Measurements from ENCODE around the gene HPS5. TPM values are rescaled to one million over a fixed set of nuclear protein-coding genes. Genes with fewer than 3 reads are reported as not detected.
A peak's percentile ranks its signal among the peaks of the same experiment; 100 is the strongest.
"Not testable (repeated sequence)": the region's sequence is repeated elsewhere in the genome, so short reads cannot be mapped to it uniquely, and the experiment has no call there.

The HPS5 gene
- total RNA-seq, 1 donor from 2014 or later, result 35.2 TPM

DNA sequence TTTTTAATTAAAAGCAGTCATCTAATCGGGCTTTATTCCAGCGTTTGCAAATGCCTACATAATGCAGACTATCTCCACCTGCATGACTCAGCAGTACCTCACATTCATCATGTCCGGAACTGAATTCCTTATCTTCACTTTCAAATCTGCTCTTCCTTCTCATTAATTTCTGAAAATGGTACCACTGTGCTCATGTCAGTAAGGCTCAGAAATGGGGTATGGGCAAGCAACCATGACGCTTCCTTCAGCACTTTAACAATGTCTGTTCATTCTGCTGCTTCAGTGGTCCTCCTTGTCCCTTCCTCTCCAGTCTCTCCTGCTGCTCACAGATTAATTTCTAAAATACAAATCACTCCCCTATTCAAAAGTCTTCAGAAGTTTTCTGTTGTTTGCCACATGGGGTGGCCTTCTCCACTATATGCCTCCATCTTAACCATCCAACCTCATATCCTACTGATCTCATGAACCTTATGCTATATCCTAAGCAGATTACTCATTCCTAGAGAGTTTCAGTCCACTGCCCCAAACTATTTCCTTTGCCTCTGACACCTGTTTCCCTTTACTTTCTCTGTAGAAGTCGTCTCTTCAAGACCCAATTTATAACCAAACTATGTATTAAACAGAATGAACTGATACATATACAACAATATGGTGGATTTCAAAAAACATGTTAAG, 7.4 kb upstream of the HPS5 start:
- TF ChIP-seq, protein P1, sequence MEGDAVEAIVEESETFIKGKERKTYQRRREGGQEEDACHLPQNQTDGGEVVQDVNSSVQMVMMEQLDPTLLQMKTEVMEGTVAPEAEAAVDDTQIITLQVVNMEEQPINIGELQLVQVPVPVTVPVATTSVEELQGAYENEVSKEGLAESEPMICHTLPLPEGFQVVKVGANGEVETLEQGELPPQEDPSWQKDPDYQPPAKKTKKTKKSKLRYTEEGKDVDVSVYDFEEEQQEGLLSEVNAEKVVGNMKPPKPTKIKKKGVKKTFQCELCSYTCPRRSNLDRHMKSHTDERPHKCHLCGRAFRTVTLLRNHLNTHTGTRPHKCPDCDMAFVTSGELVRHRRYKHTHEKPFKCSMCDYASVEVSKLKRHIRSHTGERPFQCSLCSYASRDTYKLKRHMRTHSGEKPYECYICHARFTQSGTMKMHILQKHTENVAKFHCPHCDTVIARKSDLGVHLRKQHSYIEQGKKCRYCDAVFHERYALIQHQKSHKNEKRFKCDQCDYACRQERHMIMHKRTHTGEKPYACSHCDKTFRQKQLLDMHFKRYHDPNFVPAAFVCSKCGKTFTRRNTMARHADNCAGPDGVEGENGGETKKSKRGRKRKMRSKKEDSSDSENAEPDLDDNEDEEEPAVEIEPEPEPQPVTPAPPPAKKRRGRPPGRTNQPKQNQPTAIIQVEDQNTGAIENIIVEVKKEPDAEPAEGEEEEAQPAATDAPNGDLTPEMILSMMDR (IDR thresholded peaks at IDR 0.05), result no peak
- H3K9me3 Mint-ChIP-seq (ENCODE audit: low read depth), result no peaks in the 10 kb centered on the region
- peaks cover 36% of the 10 kb centered on the region for H3K4me1 Mint-ChIP-seq (ENCODE audit: low read depth)
- H3K4me3 Mint-ChIP-seq (ENCODE audit: unreplicated experiment), result no peak overlapping the region
- H3K36me3 Mint-ChIP-seq (ENCODE audit: low read depth), result peaks cover 14% of the 10 kb centered on the region
- no peaks in the 10 kb centered on the region for H3K27me3 Mint-ChIP-seq (ENCODE audit: low read depth)
- peak overlapping the region; percentile 28 for H3K27ac Mint-ChIP-seq (ENCODE audit: unreplicated experiment)
- DNase-seq (ENCODE audit: low spot score), result no peak

DNA sequence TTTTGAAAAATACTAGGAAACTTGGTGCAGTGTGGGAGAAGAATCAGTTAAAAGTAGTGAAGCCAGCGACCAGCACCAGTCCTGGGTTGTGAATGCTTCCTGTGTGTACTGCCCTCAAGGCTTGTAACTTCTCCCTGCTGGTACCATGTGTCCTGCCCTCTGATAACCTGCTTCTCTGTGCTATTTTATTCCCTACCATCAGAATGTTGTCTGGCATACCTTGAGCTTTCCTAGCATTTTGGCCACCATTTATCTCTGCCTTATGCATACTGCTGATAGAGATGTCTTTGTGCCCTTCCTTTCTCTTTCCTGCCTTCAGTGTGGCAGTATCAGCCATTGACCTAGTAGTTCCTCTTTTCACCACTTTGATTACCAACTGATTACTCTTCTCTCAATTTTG, 2.4 kb upstream of the HPS5 start:
- DNase-seq (ENCODE audit: low spot score), result no peak
- no peaks in the 10 kb centered on the region for H3K9me3 Mint-ChIP-seq (ENCODE audit: low read depth)
- TF ChIP-seq, protein P1 (IDR thresholded peaks at IDR 0.05), result no peak
- H3K36me3 Mint-ChIP-seq (ENCODE audit: low read depth), result peaks cover 6% of the 10 kb centered on the region
- peak overlapping the region; percentile 55 for H3K27ac Mint-ChIP-seq (ENCODE audit: unreplicated experiment)
- H3K27me3 Mint-ChIP-seq (ENCODE audit: low read depth), result no peaks in the 10 kb centered on the region
- peak overlapping the region; percentile 92 for H3K4me3 Mint-ChIP-seq (ENCODE audit: unreplicated experiment)
- peaks cover 60% of the 10 kb centered on the region for H3K4me1 Mint-ChIP-seq (ENCODE audit: low read depth)

DNA sequence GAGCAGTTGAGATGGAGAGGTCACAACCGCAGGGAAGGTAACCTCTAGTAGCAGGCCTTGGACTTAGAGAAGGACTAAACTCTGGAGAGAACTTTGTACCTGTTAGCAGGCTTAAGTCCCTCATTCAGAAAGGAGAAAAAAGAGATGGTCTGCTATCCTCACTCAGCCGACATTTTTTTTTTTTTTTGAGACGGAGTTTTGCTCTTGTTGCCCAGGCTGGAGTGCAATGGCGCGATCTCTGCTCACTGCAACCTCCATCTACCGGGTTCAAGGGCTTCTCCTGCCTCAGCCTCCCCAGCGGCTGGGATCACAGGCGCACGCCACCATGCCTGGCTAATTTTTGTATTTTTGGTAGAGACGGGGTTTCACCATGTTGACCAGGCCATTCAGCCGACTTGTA, 1.9 kb upstream of the HPS5 start:
- peaks cover 62% of the 10 kb centered on the region for H3K4me1 Mint-ChIP-seq (ENCODE audit: low read depth)
- H3K9me3 Mint-ChIP-seq (ENCODE audit: low read depth); H3K27me3 Mint-ChIP-seq (ENCODE audit: low read depth); DNase-seq (ENCODE audit: low spot score); H3K36me3 Mint-ChIP-seq (ENCODE audit: low read depth): not testable (repeated sequence)
- peak overlapping the region; percentile 92 for H3K4me3 Mint-ChIP-seq (ENCODE audit: unreplicated experiment)
- peak overlapping the region; percentile 38 for H3K27ac Mint-ChIP-seq (ENCODE audit: unreplicated experiment)

DNA sequence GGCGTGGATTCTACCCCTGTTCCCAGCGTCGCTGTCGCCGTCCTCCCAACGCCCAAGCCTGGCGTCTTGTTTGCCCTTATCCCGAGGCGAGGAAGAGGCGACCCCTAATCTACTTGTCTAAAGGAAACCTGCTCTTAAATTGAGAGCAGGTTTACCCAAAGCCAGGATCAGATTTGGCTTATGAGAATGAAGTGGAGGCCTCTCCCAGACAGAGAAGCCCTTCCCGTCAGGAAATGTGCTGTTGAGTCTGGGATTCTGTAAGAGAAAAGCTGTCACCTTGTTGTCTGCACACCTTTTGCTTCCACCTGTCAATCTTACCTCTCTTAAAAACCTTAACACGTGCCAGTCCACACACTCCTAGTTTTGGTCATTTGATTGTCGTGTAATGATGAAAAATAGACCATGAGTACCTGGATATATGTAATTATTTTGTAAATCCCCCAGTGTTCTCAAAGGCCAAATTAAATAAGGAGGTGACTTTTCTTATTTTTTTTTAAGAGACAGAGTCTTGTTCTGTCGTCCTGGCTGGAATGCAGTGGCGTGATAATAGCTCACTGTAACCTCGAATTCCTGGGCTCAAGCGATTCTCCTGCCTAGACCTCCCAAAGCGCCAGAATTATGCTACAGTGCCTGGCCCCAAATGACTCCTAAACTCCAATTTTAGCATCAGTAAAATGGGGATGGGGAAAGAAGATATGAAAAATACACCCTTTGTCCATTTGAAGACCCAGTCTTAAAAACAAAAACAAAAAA, 1.1 kb upstream of the HPS5 start:
- Mint-ChIP-seq H3K4me3 (ENCODE audit: unreplicated experiment) (peak overlapping the region; percentile 92), H3K36me3 (ENCODE audit: low read depth) (peaks cover 4% of the 10 kb centered on the region), H3K27ac (ENCODE audit: unreplicated experiment) (peak overlapping the region; percentile 100), H3K9me3 (ENCODE audit: low read depth) (no peaks in the 10 kb centered on the region), H3K27me3 (ENCODE audit: low read depth) (no peaks in the 10 kb centered on the region), H3K4me1 (ENCODE audit: low read depth) (peaks cover 71% of the 10 kb centered on the region)
- no peak for DNase-seq (ENCODE audit: low spot score)
- TF ChIP-seq, protein P1 (IDR thresholded peaks at IDR 0.05), result no peak

DNA sequence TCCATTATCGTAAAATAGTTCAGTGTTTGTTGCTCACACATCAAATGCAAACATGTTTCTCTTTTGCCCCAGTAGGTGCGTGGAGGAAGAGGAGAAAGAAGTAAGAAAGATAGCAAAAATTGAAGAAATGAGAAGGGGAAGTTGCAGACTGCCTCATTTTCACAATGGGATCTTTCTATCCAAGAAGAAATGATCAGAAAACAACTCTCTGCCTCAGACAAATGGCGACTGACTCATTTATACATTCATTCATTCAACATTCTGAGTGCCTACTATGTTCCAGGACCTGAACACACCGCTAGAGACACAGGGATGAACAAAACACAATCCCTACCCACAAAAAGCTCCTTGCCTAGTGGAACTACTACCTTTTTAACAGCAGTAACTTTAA, 367 bp downstream of the HPS5 start:
- TF ChIP-seq, protein P1 (IDR thresholded peaks at IDR 0.05), result no peak
- Mint-ChIP-seq H3K36me3 (ENCODE audit: low read depth) (peaks cover 4% of the 10 kb centered on the region), H3K4me3 (ENCODE audit: unreplicated experiment) (peak overlapping the region; percentile 92), H3K27me3 (ENCODE audit: low read depth) (no peaks in the 10 kb centered on the region), H3K9me3 (ENCODE audit: low read depth) (no peaks in the 10 kb centered on the region), H3K4me1 (ENCODE audit: low read depth) (peaks cover 74% of the 10 kb centered on the region), H3K27ac (ENCODE audit: unreplicated experiment) (peak overlapping the region; percentile 100)
- no peak for DNase-seq (ENCODE audit: low spot score)

All from chondrocyte (in vitro differentiated cells).